ENCODE results near the gene MAN1C1.

MAN1C1 gene

DNA sequence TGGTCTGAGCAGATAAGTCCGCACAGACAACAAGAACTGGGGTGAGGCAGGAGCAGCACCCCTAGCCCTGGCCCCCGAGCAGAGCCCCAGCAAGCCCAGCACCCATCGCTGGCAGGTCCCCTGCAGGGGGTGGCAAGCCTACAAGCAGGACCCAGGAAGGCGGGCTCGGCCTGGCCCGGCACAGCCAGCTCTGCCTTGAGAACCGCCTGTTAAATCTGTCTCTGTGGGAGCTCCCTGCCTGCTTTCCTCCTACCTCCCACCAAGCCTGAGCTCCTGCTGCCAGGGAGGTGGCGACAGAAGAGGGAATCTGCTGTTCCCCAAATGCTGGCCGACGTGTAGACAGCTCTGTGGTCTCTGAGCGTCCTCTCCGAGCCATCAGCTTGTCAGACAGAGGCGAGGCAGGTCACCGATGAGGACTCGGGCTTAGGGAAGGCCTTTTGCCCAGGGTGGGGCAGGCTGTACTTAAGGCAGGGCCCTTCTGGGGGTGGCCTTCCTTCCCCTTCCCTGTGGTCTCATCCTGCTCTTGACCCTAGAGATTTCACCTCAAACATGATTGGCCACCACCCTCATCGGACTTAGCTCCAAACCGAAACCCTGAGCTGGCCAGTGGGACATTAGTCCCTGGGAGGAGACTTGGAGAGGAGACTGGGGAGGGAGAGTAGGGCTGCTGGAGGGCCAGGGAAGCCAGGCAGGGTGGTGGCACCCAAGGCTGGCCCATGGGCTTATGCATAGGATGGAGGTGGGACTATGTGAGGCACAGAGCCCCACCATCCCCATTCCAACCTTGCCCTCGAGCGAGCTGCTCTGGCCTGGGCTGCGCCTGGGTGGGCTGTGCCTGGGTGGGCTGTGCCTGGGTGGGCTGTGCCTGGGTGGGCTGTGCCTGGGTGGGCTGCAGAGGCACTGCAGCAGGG, 191.1 kb downstream of the MAN1C1 start:
- H3K4me3 ChIP-seq: no peak overlapping the region
- TF ChIP-seq, protein P1, sequence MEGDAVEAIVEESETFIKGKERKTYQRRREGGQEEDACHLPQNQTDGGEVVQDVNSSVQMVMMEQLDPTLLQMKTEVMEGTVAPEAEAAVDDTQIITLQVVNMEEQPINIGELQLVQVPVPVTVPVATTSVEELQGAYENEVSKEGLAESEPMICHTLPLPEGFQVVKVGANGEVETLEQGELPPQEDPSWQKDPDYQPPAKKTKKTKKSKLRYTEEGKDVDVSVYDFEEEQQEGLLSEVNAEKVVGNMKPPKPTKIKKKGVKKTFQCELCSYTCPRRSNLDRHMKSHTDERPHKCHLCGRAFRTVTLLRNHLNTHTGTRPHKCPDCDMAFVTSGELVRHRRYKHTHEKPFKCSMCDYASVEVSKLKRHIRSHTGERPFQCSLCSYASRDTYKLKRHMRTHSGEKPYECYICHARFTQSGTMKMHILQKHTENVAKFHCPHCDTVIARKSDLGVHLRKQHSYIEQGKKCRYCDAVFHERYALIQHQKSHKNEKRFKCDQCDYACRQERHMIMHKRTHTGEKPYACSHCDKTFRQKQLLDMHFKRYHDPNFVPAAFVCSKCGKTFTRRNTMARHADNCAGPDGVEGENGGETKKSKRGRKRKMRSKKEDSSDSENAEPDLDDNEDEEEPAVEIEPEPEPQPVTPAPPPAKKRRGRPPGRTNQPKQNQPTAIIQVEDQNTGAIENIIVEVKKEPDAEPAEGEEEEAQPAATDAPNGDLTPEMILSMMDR (IDR thresholded peaks at IDR 0.05): no peak
- H3K27ac ChIP-seq: peak overlapping the region in 1 of 2 donors; percentile 44
- no peak for DNase-seq (ENCODE audit: low spot score)

DNA sequence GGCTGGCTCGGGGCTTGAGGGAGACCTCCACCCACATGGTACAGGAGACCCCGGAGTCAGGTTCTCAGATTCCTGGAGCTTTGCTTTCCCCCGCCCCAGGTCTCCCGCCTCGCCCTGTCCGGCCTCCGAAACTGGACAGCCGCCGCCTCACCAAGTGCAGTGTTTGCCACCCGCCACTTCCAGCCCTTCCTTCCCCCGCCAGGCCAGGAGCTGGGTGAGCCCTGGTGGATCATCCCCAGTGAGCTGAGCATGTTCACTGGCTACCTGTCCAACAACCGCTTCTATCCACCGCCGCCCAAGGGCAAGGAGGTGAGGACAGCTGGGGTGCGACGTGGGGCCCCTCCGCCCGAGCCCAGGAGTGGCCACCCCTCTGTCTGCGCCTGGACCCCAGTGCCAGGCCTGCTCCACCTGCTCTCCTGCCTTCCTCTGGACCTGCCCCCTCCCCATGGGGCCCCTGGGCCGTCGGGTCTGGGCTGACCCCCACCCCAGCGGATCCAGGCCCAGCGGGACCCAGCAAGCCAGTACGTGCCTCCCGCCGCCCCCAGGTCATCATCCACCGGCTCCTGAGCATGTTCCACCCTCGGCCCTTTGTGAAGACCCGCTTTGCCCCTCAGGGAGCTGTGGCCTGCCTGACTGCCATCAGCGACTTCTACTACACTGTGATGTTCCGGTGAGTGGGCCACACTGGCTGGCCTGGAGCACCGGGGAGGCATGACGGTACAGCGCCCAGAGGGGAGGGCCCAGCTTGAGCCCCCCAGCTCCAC, 192.1 kb downstream of the MAN1C1 start:
- DNase-seq (ENCODE audit: low spot score): no peak
- Histone ChIP-seq H3K27ac (peak overlapping the region in 1 of 2 donors; percentile 44), H3K4me3 (no peak overlapping the region)
- TF ChIP-seq, protein P1 (IDR thresholded peaks at IDR 0.05): no peak

DNA sequence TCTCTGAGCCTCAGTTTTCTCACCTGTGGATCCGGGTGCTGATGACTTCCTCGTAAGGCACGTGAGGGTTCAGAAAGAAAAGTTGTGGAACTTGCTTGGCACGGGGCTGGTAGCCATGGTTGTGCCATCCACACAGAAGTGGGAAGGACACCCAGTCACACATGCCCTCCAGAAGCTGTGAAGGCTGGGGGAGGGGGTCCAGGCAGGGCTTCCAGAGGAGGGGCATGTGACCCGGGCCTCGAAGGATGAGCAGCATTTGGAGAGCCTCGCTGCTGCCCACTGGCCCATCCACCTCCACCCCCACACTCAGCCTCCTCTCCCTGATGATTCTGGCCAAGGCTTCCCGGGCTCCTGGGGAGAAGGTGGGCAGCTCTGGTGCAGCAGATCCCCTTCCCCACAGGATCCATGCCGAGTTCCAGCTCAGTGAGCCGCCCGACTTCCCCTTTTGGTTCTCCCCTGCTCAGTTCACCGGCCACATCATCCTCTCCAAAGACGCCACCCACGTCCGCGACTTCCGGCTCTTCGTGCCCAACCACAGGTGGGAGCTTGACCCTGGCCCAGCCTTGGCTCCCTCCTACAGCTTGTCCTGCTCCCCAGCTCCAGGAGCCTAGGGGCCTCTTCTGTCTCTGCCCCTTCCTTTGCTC, 192.8 kb downstream of the MAN1C1 start:
- H3K4me3 ChIP-seq: no peak overlapping the region
- no peak for DNase-seq (ENCODE audit: low spot score)
- TF ChIP-seq, protein P1 (IDR thresholded peaks at IDR 0.05): no peak
- H3K27ac ChIP-seq: no peak overlapping the region

DNA sequence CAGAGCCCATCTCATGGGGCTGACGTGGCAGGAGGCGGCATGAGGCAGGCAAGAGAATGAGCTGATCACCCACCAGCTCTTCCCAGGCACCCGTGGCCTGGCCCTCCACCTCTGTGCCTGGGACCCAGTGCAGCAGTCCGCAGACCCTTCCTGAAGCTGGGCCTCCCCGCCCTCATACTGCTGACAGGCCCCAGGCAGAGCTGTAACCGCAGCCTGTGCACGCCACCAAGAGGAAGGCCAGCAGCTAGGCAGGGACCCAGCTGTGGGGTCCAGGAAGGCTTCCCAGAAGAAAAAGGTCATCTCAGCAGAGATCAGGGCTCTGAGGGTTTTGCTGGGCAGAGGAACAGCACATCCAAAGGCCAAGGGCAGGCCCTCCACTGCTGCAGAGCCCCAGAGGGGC, 193.3 kb downstream of the MAN1C1 start:
- no peak overlapping the region for H3K27ac ChIP-seq

GRCh38 chr1:25810341-25811299, 194.0 kb downstream of the MAN1C1 start:
- TF ChIP-seq, protein P1 (IDR thresholded peaks at IDR 0.05): peak; percentile 75
- DNase-seq (ENCODE audit: low spot score): no peak
- Histone ChIP-seq H3K4me3 (no peak overlapping the region), H3K27ac (no peak overlapping the region)

More for the DNA sequence above, 193.3 kb downstream of the MAN1C1 start:
- DNase-seq (ENCODE audit: low spot score): no peak
- H3K4me3 ChIP-seq: no peak overlapping the region
- TF ChIP-seq, protein P1 (IDR thresholded peaks at IDR 0.05): no peak

All from coronary artery (tissue), 2 donors.